ENCODE measurements around the gene ASXL3. TPM values are rescaled to one million over a fixed set of nuclear protein-coding genes. Genes with fewer than 3 reads are reported as not detected.

The ASXL3 gene
- total and polyA plus RNA-seq, 7 donors: 0.01 to 0.41 (median 0.15) TPM; not detected in 2

DNA sequence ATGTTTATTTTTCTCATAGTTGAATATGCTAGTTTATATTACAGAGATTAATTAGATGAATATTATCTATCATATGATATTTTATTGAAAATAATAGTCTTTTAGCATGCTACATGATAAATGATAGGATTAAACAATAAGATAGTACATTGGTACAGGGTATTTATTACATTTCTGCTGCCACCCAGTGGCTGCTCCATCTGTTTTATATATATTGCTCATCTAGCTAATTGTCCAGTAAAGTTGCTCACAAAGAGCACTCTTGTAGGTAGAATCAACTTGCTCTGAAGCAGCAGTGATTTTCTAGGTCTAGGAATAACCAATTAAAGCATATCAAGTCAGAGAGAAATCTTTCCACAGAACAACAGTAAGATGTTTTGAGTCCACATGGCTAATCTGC is 183.3 kb downstream of the ASXL3 start:
- Histone ChIP-seq H3K4me3 (no peak overlapping the region), H3K4me1 (no peaks in the 10 kb centered on the region), H3K27ac (no peak overlapping the region), H3K27me3 (ENCODE audit: insufficient read depth in 3 of 3, low read length in 2 of 3) (no peaks in the 10 kb centered on the region), H3K36me3 (ENCODE audit: insufficient read depth in 1 of 2, low read depth in 1 of 2) (no peaks in the 10 kb centered on the region), H3K9me3 (no peaks in the 10 kb centered on the region)
- peak; percentile 31 for TF ChIP-seq CTCF (IDR thresholded peaks at IDR 0.05)
- no peak for ATAC-seq
- intact Hi-C loops (cut with DNase I): loop anchor here in 1 of 2 donors (5.0 kb wide), 1 partner anchor 529 kb away; no protein-coding TSS in a partner anchor
- DNase-seq: no peak

DNA sequence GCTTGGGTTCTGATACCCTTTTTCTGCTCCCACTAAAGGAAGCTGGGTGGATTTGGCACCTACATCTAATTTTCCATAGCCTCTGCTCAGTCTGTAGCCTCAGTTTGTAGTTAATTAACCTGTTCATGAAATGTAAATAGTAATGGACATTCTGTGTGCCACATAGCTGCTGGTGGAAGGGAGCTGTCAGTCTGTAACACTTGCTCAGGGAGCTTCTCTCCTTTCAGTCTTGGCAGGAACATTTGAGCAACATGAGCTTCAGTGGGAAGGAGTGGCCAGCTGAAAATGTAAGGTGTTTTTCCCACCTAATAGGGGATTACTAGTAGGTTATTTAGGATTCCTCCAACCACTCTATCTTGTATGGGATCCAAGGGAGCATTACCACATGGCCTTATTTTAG is 203.4 kb downstream of the ASXL3 start:
- no peaks in the 10 kb centered on the region for H3K4me1 ChIP-seq
- H3K27ac ChIP-seq: no peak overlapping the region
- ATAC-seq (peak in 3 of 4 donors; percentile 52 to 73 (median 62)), DNase-seq (no peak)
- H3K27me3 ChIP-seq (ENCODE audit: insufficient read depth in 3 of 3, low read length in 2 of 3): no peaks in the 10 kb centered on the region
- H3K4me3 ChIP-seq: no peak overlapping the region
- no peaks in the 10 kb centered on the region for H3K9me3 ChIP-seq
- no peak for TF ChIP-seq CTCF (IDR thresholded peaks at IDR 0.05)
- intact Hi-C loops (cut with DNase I): no loop called here
- no peaks in the 10 kb centered on the region for H3K36me3 ChIP-seq (ENCODE audit: insufficient read depth in 1 of 2, low read depth in 1 of 2)

Other genes with a start within 250 kb of the ASXL3 start
- not detected for gene CCDC178, start 137.5 kb upstream of the ASXL3 start, total RNA-seq
- under 1 TPM; 0.06 to 0.25 (median 0.18) TPM for gene CCDC178, start 137.5 kb upstream of the ASXL3 start, polyA plus RNA-seq

All from psoas muscle (tissue), 8 donors.